ENCODE measurements around the gene PPP1R10. TPM values are rescaled to one million over a fixed set of nuclear protein-coding genes. Genes with fewer than 3 reads are reported as not detected.

Gene PPP1R10
- total RNA-seq, 1 donor from 2014 or later, result 82.1 TPM

DNA sequence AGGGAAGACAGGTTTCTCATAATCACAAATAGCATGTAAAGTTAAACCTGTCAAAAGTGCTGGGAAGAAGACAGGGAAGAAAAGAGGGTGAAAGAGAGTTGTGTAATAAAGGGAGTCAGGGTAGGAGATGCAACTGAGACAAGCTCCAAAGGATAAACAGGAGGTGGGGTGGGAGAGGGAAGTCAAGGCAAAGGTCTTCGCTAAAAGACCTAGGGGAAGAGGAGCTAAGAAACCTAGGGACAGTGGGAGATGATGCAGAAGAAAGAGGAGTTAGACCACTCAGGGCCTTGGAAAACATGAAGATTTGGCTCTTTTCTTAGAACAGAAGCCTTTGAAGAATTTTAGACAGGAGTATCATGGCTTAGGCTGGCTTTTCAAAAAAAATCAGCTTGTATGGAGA, 52.9 kb downstream of the PPP1R10 start:
- no peak overlapping the region for H3K27ac Mint-ChIP-seq (ENCODE audit: unreplicated experiment)
- peaks cover 6% of the 10 kb centered on the region for H3K4me1 Mint-ChIP-seq (ENCODE audit: unreplicated experiment)
- no peak overlapping the region for H3K4me3 Mint-ChIP-seq (ENCODE audit: unreplicated experiment)
- no peaks in the 10 kb centered on the region for H3K9me3 Mint-ChIP-seq (ENCODE audit: unreplicated experiment)
- peaks cover 20% of the 10 kb centered on the region for H3K36me3 Mint-ChIP-seq (ENCODE audit: unreplicated experiment)
- TF ChIP-seq CTCF (IDR thresholded peaks at IDR 0.05), result no peak
- DNase-seq (ENCODE audit: extremely low spot score, unreplicated experiment), result no peak
- no peaks in the 10 kb centered on the region for H3K27me3 Mint-ChIP-seq (ENCODE audit: unreplicated experiment)

- H3K27ac Mint-ChIP-seq (ENCODE audit: unreplicated experiment), result peak overlapping the region; percentile 34
- peaks cover 20% of the 10 kb centered on the region for H3K36me3 Mint-ChIP-seq (ENCODE audit: unreplicated experiment)
- no peak for TF ChIP-seq CTCF (IDR thresholded peaks at IDR 0.05)
- DNase-seq (ENCODE audit: extremely low spot score, unreplicated experiment), result no peak
- H3K4me3 Mint-ChIP-seq (ENCODE audit: unreplicated experiment), result no peak overlapping the region
- H3K4me1 Mint-ChIP-seq (ENCODE audit: unreplicated experiment), result peaks cover 14% of the 10 kb centered on the region
- no peaks in the 10 kb centered on the region for H3K27me3 Mint-ChIP-seq (ENCODE audit: unreplicated experiment)
- no peaks in the 10 kb centered on the region for H3K9me3 Mint-ChIP-seq (ENCODE audit: unreplicated experiment)
These were observed 54.3 kb downstream of the PPP1R10 start for GRCh38 chr6:30562470-30563425.

DNA sequence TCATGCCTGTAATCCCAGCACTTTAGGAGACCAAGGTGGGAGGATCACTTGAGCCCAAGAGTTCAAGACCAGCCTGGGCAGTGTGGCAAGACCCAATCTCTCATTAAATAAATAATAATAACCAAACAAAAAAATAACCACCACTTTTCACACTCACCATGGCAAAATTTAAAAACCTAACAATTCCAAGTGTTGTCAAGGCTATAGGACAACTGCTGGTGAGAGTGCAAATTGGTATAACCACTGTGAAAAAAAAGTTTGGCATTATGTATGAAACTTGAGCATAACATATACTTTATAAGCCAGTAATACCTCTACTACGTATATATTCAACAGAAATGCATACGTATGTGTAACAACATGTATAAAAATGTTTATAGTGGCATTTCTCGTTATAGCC, 56.1 kb downstream of the PPP1R10 start:
- DNase-seq (ENCODE audit: extremely low spot score, unreplicated experiment), result no peak
- Mint-ChIP-seq H3K9me3 (ENCODE audit: unreplicated experiment) (no peaks in the 10 kb centered on the region), H3K4me1 (ENCODE audit: unreplicated experiment) (peaks cover 17% of the 10 kb centered on the region), H3K27ac (ENCODE audit: unreplicated experiment) (no peak overlapping the region), H3K36me3 (ENCODE audit: unreplicated experiment) (peaks cover 22% of the 10 kb centered on the region), H3K4me3 (ENCODE audit: unreplicated experiment) (no peak overlapping the region), H3K27me3 (ENCODE audit: unreplicated experiment) (no peaks in the 10 kb centered on the region)
- no peak for TF ChIP-seq CTCF (IDR thresholded peaks at IDR 0.05)

DNA sequence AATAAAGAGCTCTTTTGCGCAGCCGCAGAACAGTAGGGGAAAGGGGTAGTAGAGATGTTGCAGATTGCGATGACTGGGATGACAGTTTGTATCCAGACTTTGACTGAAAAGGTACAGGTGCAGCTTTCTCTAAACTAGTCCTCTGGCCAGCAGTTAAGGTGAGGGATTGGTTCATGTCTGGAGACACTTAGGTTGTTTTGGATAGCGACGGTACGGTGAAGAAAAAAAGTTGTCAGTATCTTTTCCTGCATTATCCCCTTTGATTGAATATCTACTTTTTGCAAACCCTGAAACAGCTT, 59.4 kb downstream of the PPP1R10 start:
- H3K9me3 Mint-ChIP-seq (ENCODE audit: unreplicated experiment), result no peaks in the 10 kb centered on the region
- H3K36me3 Mint-ChIP-seq (ENCODE audit: unreplicated experiment), result peaks cover 27% of the 10 kb centered on the region
- peak overlapping the region; percentile 99 for H3K27ac Mint-ChIP-seq (ENCODE audit: unreplicated experiment)
- no peak for DNase-seq (ENCODE audit: extremely low spot score, unreplicated experiment)
- H3K4me3 Mint-ChIP-seq (ENCODE audit: unreplicated experiment), result peak overlapping the region; percentile 97
- peaks cover 28% of the 10 kb centered on the region for H3K4me1 Mint-ChIP-seq (ENCODE audit: unreplicated experiment)
- no peak for TF ChIP-seq CTCF (IDR thresholded peaks at IDR 0.05)
- no peaks in the 10 kb centered on the region for H3K27me3 Mint-ChIP-seq (ENCODE audit: unreplicated experiment)

GRCh38 chr6:30556906-30557682, 59.9 kb downstream of the PPP1R10 start, which contains the start of gene PRR3:
TSS of gene PRR3 (plus strand) at chr6:30557295. CDS start at chr6:30557345, 50 bp downstream.
- peak within 1 kb of the TSS; percentile 97 for H3K4me3 Mint-ChIP-seq (ENCODE audit: unreplicated experiment)
- H3K4me1 Mint-ChIP-seq (ENCODE audit: unreplicated experiment), result peaks cover 28% of the 10 kb centered on the region
- no peaks in the 10 kb centered on the region for H3K27me3 Mint-ChIP-seq (ENCODE audit: unreplicated experiment)
- DNase-seq (ENCODE audit: extremely low spot score, unreplicated experiment), result peak; percentile 94
- H3K36me3 Mint-ChIP-seq (ENCODE audit: unreplicated experiment), result peaks cover 28% of the 10 kb centered on the region
- peak within 1 kb of the TSS; percentile 99 for H3K27ac Mint-ChIP-seq (ENCODE audit: unreplicated experiment)
- H3K9me3 Mint-ChIP-seq (ENCODE audit: unreplicated experiment), result no peaks in the 10 kb centered on the region
- TF ChIP-seq CTCF (IDR thresholded peaks at IDR 0.05), result no peak
